ENCODE measurements around the gene CDKL1. TPM values are rescaled to one million over a fixed set of nuclear protein-coding genes. Genes with fewer than 3 reads are reported as not detected.

CDKL1 gene
- total and polyA plus RNA-seq, 2 of the 13 experiments (the other 11 are each of a cell fraction or from before 2014, with no cell fraction given) = 4.4 to 5.1 TPM

DNA sequence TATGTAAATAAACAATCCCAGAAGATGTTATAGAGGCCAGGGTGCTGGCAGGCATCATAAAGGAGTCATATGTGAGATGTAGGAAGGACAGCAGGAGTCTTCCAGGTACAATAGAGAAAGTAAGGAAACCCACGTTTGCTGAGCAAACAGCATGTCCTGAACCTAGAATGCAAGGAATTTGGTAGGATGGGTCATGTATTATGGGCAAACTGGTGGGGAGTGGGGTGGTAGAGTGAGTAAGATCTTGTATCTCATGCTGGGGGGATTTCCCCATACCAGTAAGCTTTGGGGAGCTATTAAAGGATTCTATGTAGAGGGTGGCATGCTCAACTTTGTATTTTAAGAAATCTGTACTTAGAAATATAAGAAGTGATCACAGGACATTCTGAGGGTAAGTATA, 41.0 kb downstream of the CDKL1 start:
- no peaks in the 10 kb centered on the region for H3K36me3 ChIP-seq (replicated peaks in 1 of 2; ENCODE audit: control insufficient read depth in 1 of 2, insufficient read depth in 2 of 2, low read length in 2 of 2)
- POLR2A ChIA-PET = no interaction called here
- H3K9ac ChIP-seq (ENCODE audit: insufficient read depth, low read depth, low read length) = no peak overlapping the region
- H3K9me3 ChIP-seq (ENCODE audit: low read length) = no peaks in the 10 kb centered on the region
- ATAC-seq (no peak), FAIRE-seq (no peak), DNase-seq (ENCODE audit: low spot score) (no peak)
- no peak overlapping the region for H3K4me3 ChIP-seq (replicated peaks in 1 of 3; ENCODE audit: insufficient read depth in 1 of 3, low read depth in 2 of 3, low read length in 3 of 3)
- CTCF ChIA-PET (ENCODE audit: low intra/inter-chr PET ratio, low total read pairs) = no interaction called here
- BruUV-seq (replicated peaks) = no TSS peak
- H3K27me3 ChIP-seq (ENCODE audit: control insufficient read depth in 1 of 2, insufficient read depth in 2 of 2, low read length in 2 of 2) = no peaks in the 10 kb centered on the region
- WGBS (ENCODE audit: low lambda C conversion rate) = 80% methylated on average over 1 of the region's 1 CpG
- in situ Hi-C loops (cut with HindIII; ENCODE audit: extremely low pct_ligation_motif_present, low pct_unique_long_range_greater_than_20kb) (no loop called here), intact Hi-C loops (cut with micrococcal nuclease; ENCODE audit: unreplicated experiment) (no loop called here)
- H3K4me2 ChIP-seq (ENCODE audit: low read depth, low read length) = no peak overlapping the region
- H3K4me1 ChIP-seq (ENCODE audit: insufficient read depth, low read length) = no peaks in the 10 kb centered on the region
- H3K79me2 ChIP-seq (ENCODE audit: insufficient read depth, low read length) = no peaks in the 10 kb centered on the region
- H3K27ac ChIP-seq (ENCODE audit: extremely low read length, insufficient read depth, low read length) = no peak overlapping the region
- TF ChIP-seq HNF4G (IDR thresholded peaks at IDR 0.05; ENCODE audit: borderline replicate concordance, low read depth, low read length) (no peak), HNF4G (CRISPR knock-in tag; IDR thresholded peaks at IDR 0.05; ENCODE audit: borderline replicate concordance, low read depth) (no peak), ZNF317 (CRISPR knock-in tag; IDR thresholded peaks at IDR 0.05) (no peak), ZNF33B (CRISPR knock-in tag; IDR thresholded peaks at IDR 0.05) (no peak), GATAD2A (CRISPR knock-in tag; IDR thresholded peaks at IDR 0.05) (no peak), KDM3A (CRISPR knock-in tag; IDR thresholded peaks at IDR 0.05; ENCODE audit: low read depth) (no peak)
- TF ChIP-seq, protein P1, sequence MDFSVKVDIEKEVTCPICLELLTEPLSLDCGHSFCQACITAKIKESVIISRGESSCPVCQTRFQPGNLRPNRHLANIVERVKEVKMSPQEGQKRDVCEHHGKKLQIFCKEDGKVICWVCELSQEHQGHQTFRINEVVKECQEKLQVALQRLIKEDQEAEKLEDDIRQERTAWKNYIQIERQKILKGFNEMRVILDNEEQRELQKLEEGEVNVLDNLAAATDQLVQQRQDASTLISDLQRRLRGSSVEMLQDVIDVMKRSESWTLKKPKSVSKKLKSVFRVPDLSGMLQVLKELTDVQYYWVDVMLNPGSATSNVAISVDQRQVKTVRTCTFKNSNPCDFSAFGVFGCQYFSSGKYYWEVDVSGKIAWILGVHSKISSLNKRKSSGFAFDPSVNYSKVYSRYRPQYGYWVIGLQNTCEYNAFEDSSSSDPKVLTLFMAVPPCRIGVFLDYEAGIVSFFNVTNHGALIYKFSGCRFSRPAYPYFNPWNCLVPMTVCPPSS (IDR thresholded peaks at IDR 0.05) = no peak
- H4K20me1 ChIP-seq (ENCODE audit: insufficient read depth, low read length) = no peaks in the 10 kb centered on the region
- no peak overlapping the region for H2AFZ ChIP-seq (ENCODE audit: low read length)

DNA sequence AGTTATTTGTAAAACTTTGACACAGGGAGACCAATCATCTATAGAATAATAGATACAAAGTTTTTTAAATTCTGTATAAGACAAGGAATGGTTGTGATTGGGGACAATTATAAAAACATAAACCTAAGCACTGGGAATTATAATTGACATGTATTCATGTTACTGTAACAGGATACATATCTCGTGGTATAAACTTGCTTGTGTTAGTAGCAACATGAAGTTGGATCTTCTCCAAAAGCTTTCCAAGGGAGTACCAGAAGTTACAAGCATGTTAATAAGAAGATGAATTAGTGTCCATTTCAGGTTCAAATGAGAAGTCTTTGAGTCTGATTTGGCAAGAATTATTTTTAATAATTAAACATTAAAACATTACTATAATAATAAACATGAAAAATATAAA, 42.2 kb downstream of the CDKL1 start:
- FAIRE-seq = no peak
- Histone ChIP-seq H3K4me2 (ENCODE audit: low read depth, low read length) (no peak overlapping the region), H4K20me1 (ENCODE audit: insufficient read depth, low read length) (no peaks in the 10 kb centered on the region), H3K4me3 (replicated peaks in 1 of 3; ENCODE audit: insufficient read depth in 1 of 3, low read depth in 2 of 3, low read length in 3 of 3) (no peak overlapping the region), H3K4me1 (ENCODE audit: insufficient read depth, low read length) (no peaks in the 10 kb centered on the region), H3K79me2 (ENCODE audit: insufficient read depth, low read length) (no peaks in the 10 kb centered on the region), H3K9me3 (ENCODE audit: low read length) (no peaks in the 10 kb centered on the region), H2AFZ (ENCODE audit: low read length) (no peak overlapping the region), H3K27ac (ENCODE audit: extremely low read length, insufficient read depth, low read length) (no peak overlapping the region), H3K9ac (ENCODE audit: insufficient read depth, low read depth, low read length) (no peak overlapping the region), H3K36me3 (replicated peaks in 1 of 2; ENCODE audit: control insufficient read depth in 1 of 2, insufficient read depth in 2 of 2, low read length in 2 of 2) (no peaks in the 10 kb centered on the region), H3K27me3 (ENCODE audit: control insufficient read depth in 1 of 2, insufficient read depth in 2 of 2, low read length in 2 of 2) (no peaks in the 10 kb centered on the region)
- CTCF ChIA-PET (ENCODE audit: low intra/inter-chr PET ratio, low total read pairs) = no interaction called here
- no TSS peak for BruUV-seq (replicated peaks)
- DNase-seq (ENCODE audit: low spot score) = no peak
- 92% methylated on average over 1 of the region's 1 CpG for WGBS (ENCODE audit: low lambda C conversion rate)
- ATAC-seq = no peak
- intact Hi-C loops (cut with micrococcal nuclease; ENCODE audit: unreplicated experiment) = no loop called here
- in situ Hi-C loops (cut with HindIII; ENCODE audit: extremely low pct_ligation_motif_present, low pct_unique_long_range_greater_than_20kb) = no loop called here
- POLR2A ChIA-PET = no interaction called here
- TF ChIP-seq NFE2L2 (IDR thresholded peaks at IDR 0.05; ENCODE audit: low read length) (no peak), ZNF879 (CRISPR knock-in tag; IDR thresholded peaks at IDR 0.05) (no peak), GABPB1 (CRISPR knock-in tag; IDR thresholded peaks at IDR 0.05) (no peak), LBX2 (CRISPR knock-in tag; IDR thresholded peaks at IDR 0.05; ENCODE audit: borderline replicate concordance) (no peak), POGZ (CRISPR knock-in tag; IDR thresholded peaks at IDR 0.05) (no peak), DMAP1 (CRISPR knock-in tag; IDR thresholded peaks at IDR 0.05) (no peak), RFX1 (IDR thresholded peaks at IDR 0.05) (no peak)
- TF ChIP-seq, protein P2, sequence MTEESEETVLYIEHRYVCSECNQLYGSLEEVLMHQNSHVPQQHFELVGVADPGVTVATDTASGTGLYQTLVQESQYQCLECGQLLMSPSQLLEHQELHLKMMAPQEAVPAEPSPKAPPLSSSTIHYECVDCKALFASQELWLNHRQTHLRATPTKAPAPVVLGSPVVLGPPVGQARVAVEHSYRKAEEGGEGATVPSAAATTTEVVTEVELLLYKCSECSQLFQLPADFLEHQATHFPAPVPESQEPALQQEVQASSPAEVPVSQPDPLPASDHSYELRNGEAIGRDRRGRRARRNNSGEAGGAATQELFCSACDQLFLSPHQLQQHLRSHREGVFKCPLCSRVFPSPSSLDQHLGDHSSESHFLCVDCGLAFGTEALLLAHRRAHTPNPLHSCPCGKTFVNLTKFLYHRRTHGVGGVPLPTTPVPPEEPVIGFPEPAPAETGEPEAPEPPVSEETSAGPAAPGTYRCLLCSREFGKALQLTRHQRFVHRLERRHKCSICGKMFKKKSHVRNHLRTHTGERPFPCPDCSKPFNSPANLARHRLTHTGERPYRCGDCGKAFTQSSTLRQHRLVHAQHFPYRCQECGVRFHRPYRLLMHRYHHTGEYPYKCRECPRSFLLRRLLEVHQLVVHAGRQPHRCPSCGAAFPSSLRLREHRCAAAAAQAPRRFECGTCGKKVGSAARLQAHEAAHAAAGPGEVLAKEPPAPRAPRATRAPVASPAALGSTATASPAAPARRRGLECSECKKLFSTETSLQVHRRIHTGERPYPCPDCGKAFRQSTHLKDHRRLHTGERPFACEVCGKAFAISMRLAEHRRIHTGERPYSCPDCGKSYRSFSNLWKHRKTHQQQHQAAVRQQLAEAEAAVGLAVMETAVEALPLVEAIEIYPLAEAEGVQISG (CRISPR knock-in tag; IDR thresholded peaks at IDR 0.05) = no peak
- TF ChIP-seq, protein P3, sequence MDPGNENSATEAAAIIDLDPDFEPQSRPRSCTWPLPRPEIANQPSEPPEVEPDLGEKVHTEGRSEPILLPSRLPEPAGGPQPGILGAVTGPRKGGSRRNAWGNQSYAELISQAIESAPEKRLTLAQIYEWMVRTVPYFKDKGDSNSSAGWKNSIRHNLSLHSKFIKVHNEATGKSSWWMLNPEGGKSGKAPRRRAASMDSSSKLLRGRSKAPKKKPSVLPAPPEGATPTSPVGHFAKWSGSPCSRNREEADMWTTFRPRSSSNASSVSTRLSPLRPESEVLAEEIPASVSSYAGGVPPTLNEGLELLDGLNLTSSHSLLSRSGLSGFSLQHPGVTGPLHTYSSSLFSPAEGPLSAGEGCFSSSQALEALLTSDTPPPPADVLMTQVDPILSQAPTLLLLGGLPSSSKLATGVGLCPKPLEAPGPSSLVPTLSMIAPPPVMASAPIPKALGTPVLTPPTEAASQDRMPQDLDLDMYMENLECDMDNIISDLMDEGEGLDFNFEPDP (CRISPR knock-in tag; conservative IDR thresholded peaks at IDR 0.05) = no peak
